Mucosa of descending colon (tissue), 3 donors: ENCODE results near the gene DDN. TPM values are rescaled to one million over a fixed set of nuclear protein-coding genes. Genes with fewer than 3 reads are reported as not detected.

Source experiments
- ATAC-seq: fragments of 200-7000 bp; cut with Tn5 transposase; one replicate; pipeline ENCODE4 v1.9.1; 2020; ENCODE audit warnings: mild to moderate bottlenecking, moderate library complexity
- DNase-seq, 3 donors: peaks; one replicate each; pipeline ENCODE4 v3.0.0-alpha.2; 2020
- H3K36me3 ChIP-seq: fragments of 200-600 bp; one replicate; pipeline ENCODE4 v1.8.0; 2021; ENCODE audit warnings: low read depth, mild to moderate bottlenecking
- H3K4me1 ChIP-seq: fragments of 200-600 bp; one replicate; pipeline ENCODE4 v1.8.0; 2021; ENCODE audit warnings: low read depth, mild to moderate bottlenecking
- H3K4me3 ChIP-seq: fragments of 200-600 bp; one replicate; pipeline ENCODE4 v1.8.0; 2021; ENCODE audit warnings: mild to moderate bottlenecking
- H3K9me3 ChIP-seq: fragments of 200-600 bp; one replicate; pipeline ENCODE4 v1.8.0; 2021; ENCODE audit warnings: mild to moderate bottlenecking
- intact Hi-C, 2 donors: fragments of 100-400 bp; cut with DNase I in 1 of 2; cut with micrococcal nuclease in 1 of 2; formaldehyde crosslinking; loops; one replicate each; pipeline versions ENCODE4 v1.11.0 to v1.11.1; 2022; cut with DNase I, micrococcal nuclease
- total RNA-seq, 3 donors: library from RNA; stranded (reverse); fragmentation: NEBNext Ultra II Directional in 2 of 3; extraction: Animal tissue kit (Norgen Biotek cat#: 25700) in 2 of 3; gene quantifications; one replicate each; pipeline versions ENCODE4 v1.2.1 to v1.2.4, GENCODE V29; 2021 to 2023
- TF ChIP-seq, protein P1 (sequence below): fragments of 200-600 bp; IDR thresholded peaks from one replicate; pipeline ENCODE4 v1.8.0; 2022; ENCODE audit warnings: antibody characterized with exemption, mild to moderate bottlenecking
- donor health status: DM: no; HTN: no; CAD: no; lungs with moderate emphysema.
- donor health status: DM: no; HTN: no; CAD: no.
- donor health status: DM: no; HTN: yes; CAD: no.

Gene DDN
- total RNA-seq, 3 donors from 2014 or later, result 0.12 TPM; not detected in 2

DNA sequence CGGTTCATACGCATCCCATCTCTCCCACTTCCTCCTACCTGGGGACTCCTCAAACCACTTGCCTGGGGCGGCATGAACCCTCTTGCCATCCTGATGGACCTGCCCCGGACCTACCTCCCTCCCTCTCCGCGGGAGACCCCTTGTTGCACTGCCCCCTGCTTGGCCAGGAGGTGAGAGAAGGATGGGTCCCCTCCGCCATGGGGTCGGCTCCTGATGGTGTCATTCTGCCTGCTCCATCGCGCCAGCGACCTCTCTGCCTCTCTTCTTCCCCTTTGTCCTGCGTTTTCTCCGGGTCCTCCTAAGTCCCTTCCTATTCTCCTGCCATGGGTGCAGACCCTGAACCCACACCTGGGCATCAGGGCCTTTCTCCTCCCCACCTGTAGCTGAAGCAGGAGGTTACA, 17.4 kb downstream of the DDN start:
- ATAC-seq (no peak), DNase-seq (no peak)
- Histone ChIP-seq H3K4me1 (peaks cover 45% of the 10 kb centered on the region), H3K36me3 (no peaks in the 10 kb centered on the region), H3K9me3 (no peaks in the 10 kb centered on the region), H3K4me3 (no peak overlapping the region)
- intact Hi-C loops, result no loop called here
- TF ChIP-seq, protein P1, sequence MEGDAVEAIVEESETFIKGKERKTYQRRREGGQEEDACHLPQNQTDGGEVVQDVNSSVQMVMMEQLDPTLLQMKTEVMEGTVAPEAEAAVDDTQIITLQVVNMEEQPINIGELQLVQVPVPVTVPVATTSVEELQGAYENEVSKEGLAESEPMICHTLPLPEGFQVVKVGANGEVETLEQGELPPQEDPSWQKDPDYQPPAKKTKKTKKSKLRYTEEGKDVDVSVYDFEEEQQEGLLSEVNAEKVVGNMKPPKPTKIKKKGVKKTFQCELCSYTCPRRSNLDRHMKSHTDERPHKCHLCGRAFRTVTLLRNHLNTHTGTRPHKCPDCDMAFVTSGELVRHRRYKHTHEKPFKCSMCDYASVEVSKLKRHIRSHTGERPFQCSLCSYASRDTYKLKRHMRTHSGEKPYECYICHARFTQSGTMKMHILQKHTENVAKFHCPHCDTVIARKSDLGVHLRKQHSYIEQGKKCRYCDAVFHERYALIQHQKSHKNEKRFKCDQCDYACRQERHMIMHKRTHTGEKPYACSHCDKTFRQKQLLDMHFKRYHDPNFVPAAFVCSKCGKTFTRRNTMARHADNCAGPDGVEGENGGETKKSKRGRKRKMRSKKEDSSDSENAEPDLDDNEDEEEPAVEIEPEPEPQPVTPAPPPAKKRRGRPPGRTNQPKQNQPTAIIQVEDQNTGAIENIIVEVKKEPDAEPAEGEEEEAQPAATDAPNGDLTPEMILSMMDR, result no peak

DNA sequence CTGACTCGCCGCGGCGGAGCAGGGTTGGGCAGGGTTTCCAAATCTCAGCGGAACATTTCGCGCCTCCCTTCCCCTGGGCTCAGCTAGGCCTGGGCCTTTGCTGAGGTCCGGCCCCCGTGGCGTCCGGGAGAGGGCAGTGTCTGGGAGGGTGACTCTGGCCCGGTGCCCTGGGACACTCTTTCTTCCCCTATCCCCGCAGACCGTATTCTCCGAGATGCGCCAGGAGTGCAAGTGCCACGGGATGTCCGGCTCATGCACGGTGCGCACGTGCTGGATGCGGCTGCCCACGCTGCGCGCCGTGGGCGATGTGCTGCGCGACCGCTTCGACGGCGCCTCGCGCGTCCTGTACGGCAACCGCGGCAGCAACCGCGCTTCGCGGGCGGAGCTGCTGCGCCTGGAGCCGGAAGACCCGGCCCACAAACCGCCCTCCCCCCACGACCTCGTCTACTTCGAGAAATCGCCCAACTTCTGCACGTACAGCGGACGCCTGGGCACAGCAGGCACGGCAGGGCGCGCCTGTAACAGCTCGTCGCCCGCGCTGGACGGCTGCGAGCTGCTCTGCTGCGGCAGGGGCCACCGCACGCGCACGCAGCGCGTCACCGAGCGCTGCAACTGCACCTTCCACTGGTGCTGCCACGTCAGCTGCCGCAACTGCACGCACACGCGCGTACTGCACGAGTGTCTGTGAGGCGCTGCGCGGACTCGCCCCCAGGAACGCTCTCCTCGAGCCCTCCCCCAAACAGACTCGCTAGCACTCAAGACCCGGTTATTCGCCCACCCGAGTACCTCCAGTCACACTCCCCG, 18.0 kb downstream of the DDN start:
- ATAC-seq, result peak; percentile 40
- Histone ChIP-seq H3K4me1 (peaks cover 45% of the 10 kb centered on the region), H3K36me3 (no peaks in the 10 kb centered on the region), H3K4me3 (no peak overlapping the region), H3K9me3 (no peaks in the 10 kb centered on the region)
- intact Hi-C loops, result no loop called here
- DNase-seq, result peak in 2 of 3 donors; percentile 64 to 69
- TF ChIP-seq, protein P1, result no peak

DNA sequence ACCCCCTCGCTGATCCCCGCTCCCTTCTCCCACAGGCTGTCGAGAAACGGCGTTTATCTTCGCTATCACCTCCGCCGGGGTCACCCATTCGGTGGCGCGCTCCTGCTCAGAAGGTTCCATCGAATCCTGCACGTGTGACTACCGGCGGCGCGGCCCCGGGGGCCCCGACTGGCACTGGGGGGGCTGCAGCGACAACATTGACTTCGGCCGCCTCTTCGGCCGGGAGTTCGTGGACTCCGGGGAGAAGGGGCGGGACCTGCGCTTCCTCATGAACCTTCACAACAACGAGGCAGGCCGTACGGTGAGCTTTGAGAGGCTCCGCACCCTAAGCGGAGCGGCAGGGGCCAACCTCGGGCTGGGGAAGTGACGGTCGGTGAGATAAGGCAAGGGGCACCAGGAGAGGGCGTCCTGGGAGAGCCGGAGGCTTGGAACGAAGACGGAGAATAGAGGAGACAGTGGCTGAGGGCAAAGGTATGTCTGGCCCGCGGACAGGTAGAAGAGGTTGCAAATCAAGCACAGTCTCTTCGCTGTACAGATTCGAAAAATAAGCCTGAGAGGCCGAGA, 18.7 kb downstream of the DDN start:
- H3K4me3 ChIP-seq, result no peak overlapping the region
- DNase-seq (peak; percentile 58 to 70 (median 69)), ATAC-seq (peak; percentile 44)
- no peaks in the 10 kb centered on the region for H3K36me3 ChIP-seq
- no peaks in the 10 kb centered on the region for H3K9me3 ChIP-seq
- TF ChIP-seq, protein P1, result no peak
- H3K4me1 ChIP-seq, result peaks cover 43% of the 10 kb centered on the region
- intact Hi-C loops, result no loop called here

DNA sequence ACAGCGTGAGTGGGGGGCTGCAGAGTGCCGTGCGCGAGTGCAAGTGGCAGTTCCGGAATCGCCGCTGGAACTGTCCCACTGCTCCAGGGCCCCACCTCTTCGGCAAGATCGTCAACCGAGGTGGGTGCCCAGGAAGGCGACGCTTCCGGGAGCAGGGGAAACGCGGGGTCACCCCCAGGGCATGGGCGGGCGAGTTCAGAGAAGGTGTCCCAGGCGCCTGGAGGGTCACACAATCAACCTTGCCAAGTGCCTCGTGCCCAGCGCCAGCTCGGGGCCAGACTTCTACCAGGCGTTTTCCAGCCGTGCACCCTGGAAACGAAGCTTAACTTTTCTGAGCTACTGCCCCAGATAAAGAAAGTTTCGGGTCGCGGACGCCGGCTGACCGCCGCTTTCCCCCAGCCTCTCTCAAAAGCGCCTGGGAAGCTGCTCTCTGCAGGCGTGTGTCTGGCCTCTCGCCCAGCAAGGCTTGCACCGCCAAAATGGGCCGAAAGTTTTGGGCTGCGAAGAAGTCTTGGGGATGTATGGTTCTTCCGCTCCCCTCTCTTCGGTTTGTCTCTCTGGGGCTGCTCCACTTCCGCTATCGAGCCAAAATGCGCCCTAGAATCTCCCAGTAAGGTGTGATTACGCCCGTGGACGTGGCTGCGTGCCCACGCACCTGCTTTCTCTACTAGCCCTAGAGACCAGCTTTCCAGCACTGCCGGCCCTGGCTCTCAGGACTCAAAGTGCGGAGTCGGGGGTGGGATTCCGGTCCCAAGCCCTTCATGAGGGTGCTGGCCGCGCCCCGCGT, 19.4 kb downstream of the DDN start:
- H3K4me1 ChIP-seq, result peaks cover 41% of the 10 kb centered on the region
- peak; percentile 25 for ATAC-seq
- TF ChIP-seq, protein P1, result no peak
- H3K4me3 ChIP-seq, result no peak overlapping the region
- H3K36me3 ChIP-seq, result no peaks in the 10 kb centered on the region
- DNase-seq, result peak in 2 of 3 donors; percentile 64 to 76
- H3K9me3 ChIP-seq, result no peaks in the 10 kb centered on the region
- intact Hi-C loops, result no loop called here

DNA sequence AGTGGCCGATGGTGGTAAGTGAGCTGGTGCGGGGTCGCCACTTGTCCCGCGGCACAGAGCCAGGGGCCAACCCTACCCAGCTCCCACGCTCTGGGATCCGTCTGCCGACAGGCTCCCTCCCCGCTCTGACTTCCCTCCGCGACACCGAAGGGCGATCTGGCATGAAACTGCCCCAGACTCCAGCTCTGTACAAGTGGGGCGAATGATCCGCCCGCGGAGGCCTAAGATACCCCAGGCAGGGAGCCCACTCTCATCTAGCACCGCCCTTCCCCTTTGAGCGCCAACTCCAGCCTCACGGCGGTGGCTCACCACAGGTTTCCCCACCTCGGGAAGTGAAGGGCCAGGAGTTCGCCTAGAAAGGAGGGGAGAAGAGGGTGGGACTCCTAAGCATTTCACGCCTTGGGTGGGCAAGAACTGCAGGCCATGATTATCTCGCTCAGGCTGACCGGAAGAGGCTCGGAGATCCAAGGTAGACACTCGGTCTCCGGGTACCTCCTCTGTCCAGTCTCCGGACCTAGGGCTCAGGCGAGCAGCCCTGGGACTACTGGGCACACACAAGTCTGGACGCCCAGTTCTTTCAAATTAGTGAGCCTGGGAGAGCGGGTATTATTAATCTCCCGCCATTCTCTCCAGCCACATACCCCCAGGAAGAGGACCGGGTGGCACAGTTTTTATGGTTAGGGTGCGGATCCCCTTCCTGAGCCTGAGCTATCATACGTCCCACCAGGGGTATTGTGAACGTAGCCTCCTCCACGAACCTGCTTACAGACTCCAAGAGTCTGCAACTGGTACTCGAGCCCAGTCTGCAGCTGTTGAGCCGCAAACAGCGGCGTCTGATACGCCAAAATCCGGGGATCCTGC, 20.2 kb downstream of the DDN start:
- Histone ChIP-seq H3K36me3 (no peaks in the 10 kb centered on the region), H3K9me3 (no peaks in the 10 kb centered on the region), H3K4me1 (peaks cover 42% of the 10 kb centered on the region), H3K4me3 (no peak overlapping the region)
- DNase-seq (no peak), ATAC-seq (no peak)
- intact Hi-C loops, result no loop called here
- TF ChIP-seq, protein P1, result no peak
